ENCODE measurements around the gene ADAP2.
"Not testable (repeated sequence)": the region's sequence is repeated elsewhere in the genome, so short reads cannot be mapped to it uniquely, and the experiment has no call there.

ADAP2 gene, protein sequence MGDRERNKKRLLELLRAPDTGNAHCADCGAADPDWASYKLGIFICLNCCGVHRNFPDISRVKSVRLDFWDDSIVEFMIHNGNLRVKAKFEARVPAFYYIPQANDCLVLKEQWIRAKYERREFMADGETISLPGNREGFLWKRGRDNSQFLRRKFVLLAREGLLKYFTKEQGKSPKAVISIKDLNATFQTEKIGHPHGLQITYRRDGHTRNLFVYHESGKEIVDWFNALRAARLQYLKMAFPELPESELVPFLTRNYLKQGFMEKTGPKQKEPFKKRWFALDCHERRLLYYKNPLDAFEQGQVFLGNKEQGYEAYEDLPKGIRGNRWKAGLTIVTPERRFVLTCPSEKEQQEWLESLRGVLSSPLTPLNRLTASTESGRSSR

DNA sequence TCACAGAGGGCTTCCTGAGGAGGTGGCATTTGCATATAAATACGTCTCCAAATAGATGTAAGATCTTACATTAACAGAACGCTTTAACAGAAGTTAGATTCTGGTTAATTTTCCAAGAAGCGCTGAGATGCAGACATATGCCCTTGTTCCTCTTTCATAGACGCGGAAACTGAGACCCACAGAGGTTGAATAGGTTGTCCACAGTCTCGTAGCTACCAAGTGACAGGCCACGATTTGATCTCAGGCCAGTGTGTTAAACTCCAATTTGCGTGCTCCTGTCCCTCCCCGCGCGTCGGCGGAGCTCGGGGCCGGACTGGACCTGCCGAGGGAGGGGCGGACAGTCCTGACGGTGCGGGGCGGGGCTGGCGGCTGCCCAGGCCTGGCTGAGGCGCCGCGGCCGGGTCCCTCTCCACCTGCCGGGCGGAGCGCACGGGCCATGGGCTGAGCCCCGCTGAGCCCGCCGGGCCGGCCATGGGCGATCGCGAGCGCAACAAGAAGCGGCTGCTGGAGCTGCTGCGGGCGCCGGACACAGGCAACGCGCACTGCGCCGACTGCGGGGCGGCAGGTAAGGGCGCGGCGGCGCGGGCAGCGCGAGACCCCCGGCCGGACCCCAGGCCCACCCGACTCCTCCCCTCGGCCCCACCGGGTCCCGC is at the start of gene ADAP2:
ADAP2 (plus strand) TSS at position 402 of the 653 bp plus-strand sequence; CDS start at position 472, 70 bp downstream.
- in situ Hi-C loops (cut with MboI; ENCODE audit: low sequenced_read_pairs): no loop called here

DNA sequence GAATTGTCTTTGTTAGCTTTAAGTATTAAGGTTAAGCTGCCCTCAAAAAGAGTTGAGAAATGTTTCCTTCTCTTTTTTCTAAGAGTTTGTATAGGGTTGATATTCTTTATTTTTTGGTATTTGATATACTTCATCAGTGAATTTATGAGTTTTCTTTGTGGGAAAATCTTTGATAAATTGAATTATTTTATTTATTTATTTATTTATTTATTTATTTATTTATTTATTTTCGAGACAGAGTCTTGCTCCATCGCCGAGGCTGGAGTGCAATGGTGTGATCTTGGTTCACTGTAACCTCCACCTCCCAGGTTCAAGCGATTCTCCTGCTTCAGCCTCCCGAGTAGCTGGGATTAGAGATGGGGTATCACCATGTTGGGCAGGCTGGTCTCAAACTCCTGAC is 35.6 kb upstream of the ADAP2 start:
- in situ Hi-C loops (cut with MboI; ENCODE audit: low sequenced_read_pairs): no loop called here

DNA sequence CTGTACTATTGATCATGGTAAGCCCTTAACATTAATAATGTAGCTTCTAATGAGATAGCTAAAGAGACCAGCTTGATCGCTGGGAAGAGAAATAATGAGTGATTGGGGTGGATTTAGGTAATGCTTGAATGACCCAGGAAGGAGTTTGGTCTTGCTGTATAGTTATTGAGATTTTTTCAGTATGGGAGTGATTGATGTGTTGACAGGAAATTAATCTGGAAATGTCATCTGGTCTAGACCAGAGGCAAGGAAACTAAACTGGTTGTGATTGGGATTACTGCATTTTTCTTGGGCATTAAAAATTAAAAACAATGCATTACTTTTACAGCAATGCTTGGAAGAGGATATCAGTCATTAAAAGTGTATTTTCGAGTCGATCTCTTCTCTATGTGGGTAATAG is 27.5 kb upstream of the ADAP2 start:
- in situ Hi-C loops (cut with MboI; ENCODE audit: low sequenced_read_pairs): no loop called here

DNA sequence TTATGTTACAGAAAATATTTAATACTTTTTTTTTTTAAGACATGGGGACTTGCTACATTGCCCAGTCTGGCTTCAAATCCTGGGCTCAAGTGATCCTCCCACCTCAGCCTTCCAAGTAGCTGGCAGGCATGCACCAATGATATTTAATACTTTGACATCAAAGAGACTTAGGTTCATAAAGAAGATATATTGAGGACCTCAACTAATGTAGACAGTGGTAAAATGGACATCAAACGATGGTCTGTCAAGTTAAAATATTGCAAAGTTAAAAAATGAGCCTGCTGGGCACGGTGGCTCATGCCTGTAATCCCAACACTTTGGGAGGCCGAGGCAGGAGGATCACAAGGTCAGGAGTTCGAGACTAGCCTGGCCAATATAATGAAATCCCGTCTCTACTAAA is 24.4 kb upstream of the ADAP2 start:
- in situ Hi-C loops (cut with MboI; ENCODE audit: low sequenced_read_pairs): no loop called here

DNA sequence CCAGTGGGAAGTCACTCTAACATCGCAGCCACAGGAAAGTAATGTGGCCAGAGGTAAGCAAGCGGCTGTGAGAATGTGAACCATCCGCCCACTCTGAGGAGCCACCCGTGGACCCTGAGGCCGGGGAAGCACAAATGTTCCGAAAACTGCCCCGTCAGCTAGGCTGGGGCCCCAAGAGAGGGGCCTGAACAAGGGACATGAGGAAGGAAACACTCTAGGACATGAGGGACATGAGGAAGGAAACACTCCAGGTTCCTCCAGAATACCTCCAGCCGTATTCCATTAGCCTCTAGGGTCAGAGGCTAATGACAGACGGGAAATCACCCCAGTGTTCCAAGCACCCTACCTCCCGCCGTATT is 16.0 kb upstream of the ADAP2 start:
- in situ Hi-C loops (cut with MboI; ENCODE audit: low sequenced_read_pairs): no loop called here

DNA sequence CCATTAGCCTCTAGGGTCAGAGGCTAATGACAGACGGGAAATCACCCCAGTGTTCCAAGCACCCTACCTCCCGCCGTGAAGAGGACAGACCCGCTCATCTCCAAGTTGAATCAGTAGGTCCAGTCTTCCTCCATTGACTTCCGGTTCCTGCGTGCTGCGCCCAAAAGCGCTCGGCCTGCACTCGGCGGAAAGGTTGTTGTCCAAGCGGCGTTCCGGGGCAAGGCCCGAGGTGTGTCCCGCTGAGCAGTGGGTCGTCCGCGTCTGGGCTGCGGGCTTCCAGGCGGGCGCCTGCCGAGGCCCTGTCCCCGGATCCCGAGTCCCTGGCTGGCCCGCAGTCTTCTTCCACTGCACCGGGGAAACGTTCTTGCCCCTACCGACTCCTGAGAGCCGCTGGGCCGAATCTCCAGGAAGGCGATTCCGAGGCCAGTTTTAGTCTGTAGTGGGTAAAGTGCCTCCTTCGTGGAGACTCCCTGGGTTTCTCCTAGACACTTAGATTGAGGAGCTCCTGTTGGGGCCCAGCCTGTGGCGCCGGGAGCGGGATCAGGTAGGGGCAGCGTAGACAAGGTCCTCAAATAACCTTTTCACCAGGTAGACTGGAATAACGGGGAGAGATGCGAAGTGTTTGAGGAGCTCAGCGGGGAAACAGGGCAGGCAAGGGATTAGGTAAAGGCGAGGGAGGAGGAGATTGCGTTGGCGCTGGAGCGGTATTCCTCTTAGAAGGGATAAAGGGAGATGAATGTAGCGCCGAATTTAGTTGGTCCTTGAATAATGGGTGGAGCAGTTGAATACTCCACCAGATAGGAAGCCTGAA is 15.4 kb upstream of the ADAP2 start, which contains the start of gene TEFM:
TEFM (minus strand) TSS at position 138 of the 811 bp plus-strand sequence; CDS start at position 98, 40 bp downstream.
- in situ Hi-C loops (cut with MboI; ENCODE audit: low sequenced_read_pairs): no loop called here

DNA sequence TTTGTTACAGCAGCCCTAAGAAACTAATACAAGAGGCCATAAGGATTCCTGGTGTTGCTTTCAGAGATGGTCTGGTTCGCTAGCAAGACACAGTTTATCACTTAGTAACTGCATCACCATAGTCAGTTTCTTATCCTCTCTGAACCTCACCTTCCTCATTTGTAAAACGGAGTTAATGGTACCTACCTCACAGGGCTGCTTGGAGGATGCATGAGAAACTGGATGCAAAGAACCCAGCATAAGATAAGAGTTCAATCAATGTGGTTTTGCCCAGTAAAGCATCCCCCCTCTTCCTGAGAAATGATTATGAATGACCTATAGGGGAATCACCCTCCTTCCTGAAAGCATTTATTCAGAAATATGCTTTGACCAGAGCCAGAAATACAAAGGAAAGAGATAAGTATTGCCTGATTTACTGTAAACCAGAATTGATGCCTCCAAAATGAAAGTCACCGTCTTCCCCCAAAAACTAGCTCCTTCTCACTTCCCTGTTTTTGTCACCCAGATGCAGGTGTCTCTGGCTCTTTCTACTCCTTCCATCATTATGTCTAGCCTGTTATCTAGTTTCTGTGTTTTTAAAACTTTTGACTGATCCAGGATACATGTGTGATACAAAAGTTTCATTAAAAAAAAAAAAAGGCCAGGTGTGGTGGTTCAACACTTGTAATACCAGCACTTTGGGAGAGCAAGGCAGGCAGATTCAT is 12.9 kb upstream of the ADAP2 start:
- in situ Hi-C loops (cut with MboI; ENCODE audit: low sequenced_read_pairs): no loop called here

DNA sequence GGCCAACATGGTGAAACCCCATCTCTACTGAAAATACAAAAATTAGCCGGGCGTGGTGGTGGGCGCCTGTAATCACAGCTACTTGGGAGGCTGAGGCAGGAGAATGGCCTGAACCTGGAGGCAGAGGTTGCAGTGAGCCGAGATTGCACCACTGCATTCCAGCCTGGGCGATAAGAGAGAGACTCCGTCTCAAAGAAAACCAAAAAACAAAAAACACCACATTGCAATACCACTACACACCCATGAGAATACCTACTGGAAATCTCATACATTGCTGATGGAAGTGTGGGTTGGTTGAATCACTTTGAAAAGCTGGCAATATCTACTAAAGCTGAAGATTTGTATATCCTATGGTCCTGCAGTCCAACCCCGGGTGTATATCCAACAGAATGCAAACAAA is 11.6 kb upstream of the ADAP2 start:
- in situ Hi-C loops (cut with MboI; ENCODE audit: low sequenced_read_pairs): not testable (repeated sequence)

DNA sequence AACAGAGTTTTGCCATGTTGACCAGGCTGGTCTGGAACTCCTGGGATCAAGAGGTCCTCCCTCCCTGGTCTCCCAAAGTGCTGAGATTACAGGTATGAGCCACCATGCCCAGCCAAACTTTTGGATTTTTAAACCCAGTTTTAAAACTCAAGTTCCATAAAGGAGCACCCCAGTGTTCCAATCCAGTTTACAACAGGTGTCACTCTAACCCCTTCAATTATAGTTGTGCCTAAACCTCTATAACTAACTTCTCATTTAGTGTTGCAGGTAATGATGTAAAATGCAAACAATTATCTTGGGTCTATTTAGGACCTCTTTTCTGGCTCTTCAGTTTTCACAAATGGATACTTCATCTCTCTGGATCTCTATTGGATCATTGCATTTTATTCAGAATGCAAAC is 7.8 kb upstream of the ADAP2 start:
- in situ Hi-C loops (cut with MboI; ENCODE audit: low sequenced_read_pairs): no loop called here

DNA sequence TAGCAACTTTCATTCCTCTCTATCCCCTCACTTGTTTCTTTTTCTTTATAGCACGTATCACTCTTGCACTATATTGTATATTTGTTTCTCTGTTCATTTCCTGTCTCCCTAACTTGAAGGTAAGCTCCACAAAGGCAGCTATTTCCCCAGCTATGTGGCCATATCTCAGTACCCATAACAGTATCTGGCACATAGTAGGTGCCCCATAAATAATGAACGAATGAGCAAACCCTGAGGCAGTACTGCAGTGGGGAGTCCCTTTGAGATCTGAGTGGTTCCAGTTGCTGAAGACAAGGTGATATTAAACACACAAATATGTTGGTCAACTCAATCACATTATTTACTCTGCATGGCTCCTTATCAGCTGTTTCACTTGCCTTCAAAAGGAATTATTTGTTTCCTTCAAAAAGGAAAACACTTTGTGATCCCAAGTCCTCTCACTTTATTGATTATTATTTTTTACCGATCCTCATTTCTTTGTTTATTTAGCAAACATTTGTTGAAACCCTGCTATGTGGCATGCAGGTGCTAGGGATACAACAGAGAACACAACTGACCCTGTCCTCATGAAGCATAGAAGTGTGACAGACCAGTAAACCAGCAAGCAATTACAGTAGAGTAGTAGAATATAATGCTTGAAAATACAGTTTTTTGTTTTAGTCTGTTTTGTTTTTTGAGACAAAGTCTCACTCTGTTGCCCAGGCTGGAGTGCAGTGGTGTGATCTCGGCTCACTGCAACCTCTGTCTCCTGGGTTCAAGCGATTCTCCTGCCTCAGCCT is 5.7 kb upstream of the ADAP2 start:
- in situ Hi-C loops (cut with MboI; ENCODE audit: low sequenced_read_pairs): no loop called here

DNA sequence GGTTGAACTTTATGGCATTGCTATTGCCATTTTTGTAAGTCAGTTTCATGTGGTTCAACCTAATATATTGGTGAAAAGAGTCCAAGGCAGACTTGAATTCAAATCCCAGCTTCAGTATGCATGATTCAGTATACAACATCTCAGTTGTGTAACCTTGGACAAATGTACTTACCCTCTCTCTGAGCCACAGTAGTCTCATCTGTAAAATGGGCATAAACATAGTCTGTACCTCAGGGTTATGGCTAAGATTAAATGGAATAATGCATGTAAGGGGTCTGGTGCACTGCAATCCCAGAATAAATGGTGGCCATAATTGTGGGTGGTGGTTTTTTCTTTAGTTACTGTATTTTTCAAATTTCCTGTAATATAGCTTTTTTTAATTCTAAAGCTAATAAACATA is 4.7 kb upstream of the ADAP2 start:
- in situ Hi-C loops (cut with MboI; ENCODE audit: low sequenced_read_pairs): no loop called here

DNA sequence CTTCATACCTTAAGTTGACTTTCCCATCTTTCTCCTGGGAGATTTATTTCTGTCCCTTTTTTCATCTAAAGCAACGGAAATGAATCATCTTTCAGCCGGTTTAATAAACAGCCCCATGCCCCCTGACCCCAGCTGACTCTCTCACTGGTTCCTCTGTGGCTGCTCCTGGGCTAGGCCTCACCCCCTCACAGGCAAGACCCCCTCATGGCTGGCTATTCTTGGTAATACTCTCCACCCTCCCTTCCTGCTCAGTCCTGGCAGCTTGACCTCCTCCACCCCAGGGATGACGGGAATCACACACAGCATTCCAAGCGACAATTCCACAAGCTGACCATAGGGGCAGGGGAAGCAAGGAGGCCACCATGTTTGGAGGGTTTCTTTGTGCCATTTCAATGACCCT is 1.5 kb upstream of the ADAP2 start:
- in situ Hi-C loops (cut with MboI; ENCODE audit: low sequenced_read_pairs): no loop called here

DNA sequence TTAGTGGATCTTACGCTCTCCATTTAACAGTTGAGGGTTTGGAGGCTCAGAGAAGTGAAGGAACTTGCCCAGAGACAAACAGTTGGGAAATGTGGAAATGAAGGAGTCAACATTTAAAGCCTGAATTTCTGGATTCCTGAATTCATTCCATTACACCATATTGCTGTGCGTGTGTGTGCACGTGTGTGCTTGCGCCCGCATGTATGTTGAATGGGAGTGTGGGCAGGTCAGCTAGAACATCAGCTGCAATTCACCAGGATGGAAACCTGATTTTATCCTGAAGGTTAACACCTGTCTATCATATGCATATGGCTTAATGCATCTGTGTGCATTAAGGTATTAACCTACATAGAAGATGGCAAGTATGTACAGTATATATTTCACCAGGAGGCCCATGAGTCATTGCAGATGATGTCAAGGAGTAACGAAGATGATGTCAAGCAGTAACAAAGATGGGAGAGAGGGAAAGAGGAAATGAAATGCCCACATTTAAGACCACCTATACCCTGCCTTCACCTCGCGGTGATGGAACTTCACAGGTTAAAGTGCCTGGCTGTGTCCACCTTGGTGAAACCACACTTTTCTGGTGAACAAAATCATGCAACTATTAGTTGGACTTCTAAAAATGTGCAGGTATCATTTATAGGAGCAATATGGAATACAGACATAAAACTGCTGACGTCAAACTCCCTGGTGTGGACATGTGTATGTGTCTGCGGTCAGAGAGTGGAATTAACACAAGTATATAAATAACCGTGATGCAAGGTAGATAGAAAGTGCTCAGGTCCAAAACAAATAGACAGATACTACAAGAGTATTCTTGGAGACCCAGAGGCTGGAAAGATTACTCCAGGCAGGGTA is 832 bp upstream of the ADAP2 start:
- in situ Hi-C loops (cut with MboI; ENCODE audit: low sequenced_read_pairs): no loop called here

DNA sequence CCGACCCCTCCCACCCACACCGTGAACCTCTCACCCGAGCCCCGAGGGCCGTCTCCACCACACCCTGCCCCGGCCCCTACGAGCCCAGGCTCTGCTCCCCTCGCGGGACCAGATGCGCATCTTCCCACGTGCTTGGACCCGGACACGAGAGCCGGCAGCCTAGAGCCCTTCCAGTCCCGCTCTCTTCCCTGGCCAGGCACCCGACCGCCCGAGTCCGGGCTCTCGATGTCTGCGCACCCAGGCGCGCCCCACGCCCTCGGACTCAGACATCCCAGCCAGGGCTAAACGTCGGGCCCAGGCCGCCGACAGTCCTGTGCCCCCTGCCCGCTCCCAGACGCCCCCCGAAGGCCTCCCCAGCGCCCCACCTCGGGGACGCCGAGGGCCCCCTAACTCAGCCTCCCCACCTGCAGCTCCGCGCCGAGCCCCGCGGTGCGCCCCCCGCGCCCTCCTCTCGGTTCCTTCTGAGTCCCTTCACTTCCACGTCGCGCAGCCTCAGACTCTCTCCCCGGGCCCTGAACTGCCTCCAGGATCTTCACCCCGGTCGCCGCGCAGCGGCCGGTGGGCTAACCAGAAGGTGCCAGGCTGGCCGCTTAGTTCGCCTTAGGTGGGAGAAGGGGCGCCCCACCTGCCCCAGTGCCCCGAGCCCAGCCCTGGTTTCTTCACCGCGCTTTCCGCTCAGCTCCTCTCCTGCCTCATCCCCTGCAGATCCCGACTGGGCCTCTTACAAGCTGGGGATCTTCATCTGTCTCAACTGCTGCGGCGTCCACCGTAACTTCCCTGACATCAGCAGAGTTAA is 688 bp downstream of the ADAP2 start:
- in situ Hi-C loops (cut with MboI; ENCODE audit: low sequenced_read_pairs): no loop called here

DNA sequence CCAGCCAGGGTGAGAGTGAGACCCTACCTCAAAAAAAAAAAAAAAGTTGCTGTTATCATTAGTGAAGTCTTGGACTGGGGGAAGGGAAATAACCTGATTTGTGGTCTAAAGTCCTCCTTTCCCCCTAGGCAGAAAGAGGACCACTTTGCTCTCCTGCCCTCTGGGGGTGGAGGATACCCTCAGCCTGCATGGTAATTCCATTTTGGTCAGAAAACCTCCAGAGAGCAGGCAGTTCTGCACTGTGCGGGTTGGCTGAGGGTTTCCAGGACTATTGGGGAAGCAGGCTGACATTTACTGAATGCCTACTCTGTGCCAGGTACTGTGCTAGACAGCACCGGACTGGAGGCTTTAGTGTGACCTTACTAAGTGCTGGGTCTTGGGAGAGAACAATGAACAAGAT is 2.6 kb downstream of the ADAP2 start:
- in situ Hi-C loops (cut with MboI; ENCODE audit: low sequenced_read_pairs): no loop called here

DNA sequence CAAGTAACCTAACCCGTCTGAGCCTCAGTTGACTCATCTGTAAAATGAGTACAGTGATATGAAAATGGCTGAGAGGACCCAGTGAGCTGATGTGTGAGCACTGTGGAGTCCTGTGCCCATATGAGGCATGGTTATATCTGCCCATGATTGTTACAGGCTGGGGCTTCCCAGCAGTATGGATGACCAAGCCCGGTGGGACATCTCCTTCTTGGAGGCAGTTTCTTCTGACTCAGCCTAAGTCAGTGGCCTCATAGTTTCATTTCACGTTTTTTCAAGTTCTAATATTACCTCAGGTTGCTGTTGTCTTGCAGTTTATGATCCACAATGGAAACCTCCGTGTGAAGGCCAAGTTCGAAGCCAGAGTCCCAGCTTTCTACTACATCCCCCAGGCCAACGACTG is 4.8 kb downstream of the ADAP2 start:
- in situ Hi-C loops (cut with MboI; ENCODE audit: low sequenced_read_pairs): no loop called here

DNA sequence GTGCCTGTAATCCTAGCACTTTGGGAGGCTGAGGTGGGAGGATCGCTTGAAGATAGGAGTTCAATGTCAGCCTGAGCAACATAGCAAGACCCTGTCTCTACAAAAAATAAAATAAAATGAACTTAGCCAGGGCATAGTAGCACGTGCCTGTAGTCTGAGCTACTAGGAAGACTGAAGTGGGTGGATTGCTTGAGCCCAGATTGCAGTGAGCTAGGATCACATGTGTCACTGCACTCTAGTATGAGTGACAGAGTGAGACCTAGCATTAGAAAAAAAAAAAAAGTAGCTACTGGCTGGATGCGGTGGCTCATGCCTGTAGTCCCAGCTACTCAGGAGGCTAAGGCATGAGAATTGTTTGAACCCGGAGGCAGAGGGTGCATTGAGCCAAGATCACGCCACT is 6.0 kb downstream of the ADAP2 start:
- in situ Hi-C loops (cut with MboI; ENCODE audit: low sequenced_read_pairs): no loop called here

DNA sequence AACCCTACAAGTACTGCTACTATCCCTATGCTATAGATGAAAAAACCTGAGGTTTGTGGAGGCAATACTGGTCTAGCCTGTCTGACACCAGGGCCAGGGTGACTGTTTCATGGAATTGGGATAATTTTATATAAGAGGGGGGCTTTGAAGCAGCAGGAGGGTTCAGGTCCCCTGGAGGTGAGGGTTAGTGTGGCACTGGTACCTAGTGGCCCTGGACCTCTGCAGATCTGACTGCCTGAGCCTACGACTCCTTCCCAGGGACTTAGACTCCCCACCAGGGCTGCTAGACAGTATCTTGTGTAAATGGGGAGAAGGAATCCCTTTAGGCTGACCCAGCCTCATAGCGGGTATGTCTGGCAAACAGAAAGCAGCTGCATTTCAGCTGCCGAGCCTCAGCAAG is 6.8 kb downstream of the ADAP2 start:
- in situ Hi-C loops (cut with MboI; ENCODE audit: low sequenced_read_pairs): no loop called here

All from HL-60/S4 (cell line).